RWPE1 (cell line): Measurements from ENCODE around the gene KRTAP3-1.

Source experiments
- CTCF ChIA-PET: fragments of 350-600 bp; sonication (Branson Sonifier 250); formaldehyde crosslinking; extraction: SDS; loops from one replicate; lab custom pipeline; 2021; lab: Yijun Ruan, JAX
- POLR2A ChIA-PET: fragments of 400-600 bp; formaldehyde crosslinking; extraction: SDS; loops from one replicate; lab custom pipeline; 2020; ENCODE audit warnings: antibody characterized with exemption; ENCODE audit not compliant: low non-redundant PET; lab: Yijun Ruan, JAX
- DNase-seq: peaks from one replicate; pipeline ENCODE4 v3.0.0; 2012; ENCODE audit warnings: low spot score
- H3K27ac ChIP-seq: fragments of 450-650 bp; 2 replicates; pipeline ENCODE4 v1.5.1; 2017
- CTCF ChIP-seq: fragments of 450-650 bp; conservative IDR thresholded peaks from 2 replicates; pipeline ENCODE4 v1.5.1; 2017; ENCODE audit warnings: low read depth, mild to moderate bottlenecking

KRTAP3-1 gene

GRCh38 chr17:40981115-40981514, 27.8 kb downstream of the KRTAP3-1 start:
- TF ChIP-seq CTCF: no peak
- POLR2A ChIA-PET: no interaction called here
- CTCF ChIA-PET: interaction anchor here (0.7 kb wide), 1 partner anchor 14 kb away, joined by 3 read pairs; the partner anchor contains the start of gene KRT39
- no peak for DNase-seq
- no peak overlapping the region for H3K27ac ChIP-seq

GRCh38 chr17:40980596-40980995, 28.3 kb downstream of the KRTAP3-1 start:
- no peak for DNase-seq
- ChIA-PET CTCF (no interaction called here), POLR2A (no interaction called here)
- no peak for TF ChIP-seq CTCF
- no peak overlapping the region for H3K27ac ChIP-seq

DNA sequence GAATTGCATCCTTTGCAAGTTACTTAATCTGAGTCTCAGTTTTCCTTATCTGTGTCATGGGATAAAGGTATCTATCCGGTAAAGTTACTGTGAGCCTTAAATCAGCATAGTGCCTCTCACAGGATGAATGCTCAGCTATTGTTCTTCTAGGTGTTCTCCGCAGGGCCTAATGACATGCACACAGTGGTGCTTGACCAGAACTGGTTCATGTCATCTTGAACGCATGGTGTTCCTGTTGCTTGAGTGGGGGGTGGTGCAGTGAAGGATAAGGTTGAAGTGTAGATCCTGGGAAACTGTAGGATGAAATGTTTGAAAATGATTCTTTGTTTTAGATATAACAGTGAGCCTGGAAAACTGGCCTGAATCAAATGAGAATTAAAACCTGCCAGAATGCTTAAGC, 28.8 kb downstream of the KRTAP3-1 start:
- POLR2A ChIA-PET: no interaction called here
- CTCF ChIA-PET: no interaction called here
- TF ChIP-seq CTCF: no peak
- no peak for DNase-seq
- no peak overlapping the region for H3K27ac ChIP-seq

DNA sequence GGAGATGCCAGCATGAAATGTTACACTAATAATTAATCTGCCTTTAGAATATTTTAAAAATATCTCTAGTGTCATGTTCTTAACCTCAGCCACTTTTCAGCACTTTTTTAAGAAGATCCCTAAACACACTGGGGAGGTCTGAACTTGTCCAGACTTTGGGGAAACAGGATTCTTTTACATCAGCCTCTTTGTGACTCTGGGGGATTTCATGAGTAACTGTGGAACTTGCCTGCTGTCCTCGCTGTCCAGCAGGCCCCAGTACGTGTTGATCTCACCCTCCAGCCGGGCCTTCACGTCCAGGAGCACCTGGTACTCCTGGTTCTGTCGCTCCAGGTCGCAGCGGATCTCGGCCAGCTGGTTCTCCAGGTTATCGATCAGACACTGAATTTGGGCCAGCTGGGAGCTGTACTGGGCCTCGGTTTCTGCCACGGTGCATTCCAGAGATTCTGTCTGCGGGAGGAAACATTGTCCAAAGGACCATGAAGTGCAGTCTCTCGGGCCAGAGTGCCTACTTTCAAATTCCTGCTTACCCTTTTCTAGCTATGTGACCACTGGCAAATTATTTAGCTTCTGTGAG, 30.3 kb downstream of the KRTAP3-1 start:
- DNase-seq: no peak
- ChIA-PET CTCF (interaction anchor here (0.7 kb wide), 1 partner anchor 351 kb away, joined by 3 read pairs; no protein-coding TSS in a partner anchor), POLR2A (no interaction called here)
- no peak overlapping the region for H3K27ac ChIP-seq
- TF ChIP-seq CTCF: no peak

DNA sequence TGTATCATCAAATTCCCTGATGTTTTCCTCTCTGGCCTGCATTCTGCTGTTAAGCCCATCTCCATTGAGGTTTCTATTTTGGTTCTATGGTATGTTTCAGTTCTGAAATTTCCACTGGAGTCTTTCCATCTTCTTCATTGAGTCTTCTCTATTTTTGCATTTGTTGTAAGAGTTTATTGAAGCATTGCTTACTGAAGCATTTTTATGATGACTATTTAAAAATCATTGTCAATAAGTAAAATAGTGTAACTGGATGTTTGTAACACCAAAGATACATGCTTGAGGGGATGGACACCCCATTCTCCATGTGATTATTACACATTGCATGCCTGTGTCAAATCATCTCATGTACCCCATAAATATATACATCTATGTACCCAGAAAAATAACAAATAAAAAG, 33.4 kb downstream of the KRTAP3-1 start:
- POLR2A ChIA-PET: no interaction called here
- no peak overlapping the region for H3K27ac ChIP-seq
- CTCF ChIA-PET: no interaction called here
- TF ChIP-seq CTCF: no peak
- no peak for DNase-seq

- TF ChIP-seq CTCF: no peak
- ChIA-PET POLR2A (no interaction called here), CTCF (interaction anchor here (0.7 kb wide), 1 partner anchor 426 kb away, joined by 5 read pairs; no protein-coding TSS in a partner anchor)
- H3K27ac ChIP-seq: no peak overlapping the region
- no peak for DNase-seq
Observed at GRCh38 chr17:40974366-40974765, 34.6 kb downstream of the KRTAP3-1 start.

- no peak for TF ChIP-seq CTCF
- no peak for DNase-seq
- ChIA-PET CTCF (no interaction called here), POLR2A (no interaction called here)
- H3K27ac ChIP-seq: no peak overlapping the region
Observed at GRCh38 chr17:40967582-40967981, 41.3 kb downstream of the KRTAP3-1 start.
